Left ventricle myocardium superior (tissue), 1 donor: Measurements from ENCODE around the gene LMO2. TPM values are rescaled to one million over a fixed set of nuclear protein-coding genes. Genes with fewer than 3 reads are reported as not detected.
A peak's percentile ranks its signal among the peaks of the same experiment; 100 is the strongest.
"Not testable (repeated sequence)": the region's sequence is repeated elsewhere in the genome, so short reads cannot be mapped to it uniquely, and the experiment has no call there.

Source experiments
- ATAC-seq: fragments of 200-7000 bp; cut with Tn5 transposase; one replicate; pipeline ENCODE4 v1.9.1; 2020; ENCODE audit warnings: mild to moderate bottlenecking, moderate library complexity
- DNase-seq: peaks from one replicate; pipeline ENCODE4 v3.0.0-alpha.2; 2020
- intact Hi-C: fragments of 100-400 bp; cut with micrococcal nuclease; formaldehyde crosslinking; loops from one replicate; pipeline ENCODE4 v1.11.0; 2022
- total RNA-seq: library from RNA; stranded (reverse); fragmentation: NEBNext Ultra II Directional; extraction: Animal tissue kit (Norgen Biotek cat#: 25700); gene quantifications from one replicate; pipeline ENCODE4 v1.2.1, GENCODE V29; 2021
- donor health status: DM: no; HTN: yes; CAD: no; lungs with severe emphysema.

Gene LMO2
- total RNA-seq, 1 donor from 2014 or later = 10.9 TPM

DNA sequence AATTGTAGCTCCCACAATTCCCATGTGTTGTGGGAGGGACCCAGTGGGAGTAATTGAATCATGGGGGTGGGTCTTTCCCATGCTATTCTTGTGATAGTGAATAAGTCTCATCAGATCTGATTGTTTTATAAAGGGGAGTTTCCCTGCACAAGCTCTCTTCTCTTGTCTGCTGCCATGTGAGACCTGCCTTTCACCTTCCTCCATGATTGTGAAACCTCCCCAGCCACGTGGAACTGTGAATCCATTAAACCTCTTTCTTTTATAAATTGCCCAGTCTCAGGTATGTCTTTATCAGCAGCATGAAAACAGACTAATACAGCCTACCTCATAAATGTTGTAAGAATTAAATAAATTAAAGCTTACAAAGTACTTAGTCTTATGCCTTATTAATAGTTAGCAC is 25.5 kb upstream of the LMO2 start:
- DNase-seq, ATAC-seq, intact Hi-C loops: not testable (repeated sequence)

DNA sequence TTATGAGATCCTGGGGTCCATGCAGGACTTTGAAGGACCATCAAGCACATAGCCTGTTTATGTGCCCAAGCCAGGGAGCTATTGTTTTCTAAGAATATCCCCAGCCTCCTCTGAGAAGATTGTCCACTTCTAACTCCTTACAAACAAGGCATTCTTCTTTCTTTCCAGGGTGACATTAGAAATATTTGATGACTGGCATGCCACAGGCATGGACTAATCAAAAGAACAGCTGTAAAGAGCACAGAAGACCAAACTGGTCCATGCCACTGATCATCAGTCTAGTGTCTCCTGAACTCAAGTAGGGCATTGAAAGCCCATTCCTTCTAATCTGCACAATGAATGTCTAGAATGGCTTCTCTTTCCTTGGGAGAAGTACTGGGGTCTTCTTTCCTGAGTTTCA is 24.9 kb upstream of the LMO2 start:
- DNase-seq (no peak), ATAC-seq (no peak)
- intact Hi-C loops = no loop called here

- ATAC-seq = no peak
- intact Hi-C loops = no loop called here
- no peak for DNase-seq
Observed at GRCh38 chr11:33915526-33915925, 23.6 kb upstream of the LMO2 start.

GRCh38 chr11:33913991-33914390 is 22.1 kb upstream of the LMO2 start:
- ATAC-seq (no peak), DNase-seq (no peak)
- intact Hi-C loops = no loop called here

GRCh38 chr11:33912405-33913361 is 20.8 kb upstream of the LMO2 start:
- intact Hi-C loops = no loop called here
- ATAC-seq = peak; percentile 62
- peak; percentile 45 for DNase-seq

DNA sequence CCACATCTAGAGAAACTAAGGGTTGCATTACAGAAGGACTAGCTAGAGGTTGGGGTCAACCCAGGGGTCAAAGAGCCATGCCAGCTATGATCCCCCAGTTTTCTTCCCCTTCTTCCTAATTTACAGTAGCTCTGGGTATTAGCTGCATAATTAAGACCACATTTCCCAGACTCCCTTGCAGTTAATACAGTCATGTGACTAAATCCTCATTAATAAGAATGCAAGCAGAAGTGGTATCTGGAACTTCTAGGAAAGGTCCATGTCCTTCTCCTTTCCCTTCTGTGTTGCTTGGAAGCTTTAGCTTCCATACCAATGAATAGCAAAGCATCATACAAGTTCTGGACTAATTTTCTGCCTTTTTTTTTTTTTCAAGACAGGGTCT is 19.1 kb upstream of the LMO2 start:
- DNase-seq (no peak), ATAC-seq (no peak)
- intact Hi-C loops = no loop called here

DNA sequence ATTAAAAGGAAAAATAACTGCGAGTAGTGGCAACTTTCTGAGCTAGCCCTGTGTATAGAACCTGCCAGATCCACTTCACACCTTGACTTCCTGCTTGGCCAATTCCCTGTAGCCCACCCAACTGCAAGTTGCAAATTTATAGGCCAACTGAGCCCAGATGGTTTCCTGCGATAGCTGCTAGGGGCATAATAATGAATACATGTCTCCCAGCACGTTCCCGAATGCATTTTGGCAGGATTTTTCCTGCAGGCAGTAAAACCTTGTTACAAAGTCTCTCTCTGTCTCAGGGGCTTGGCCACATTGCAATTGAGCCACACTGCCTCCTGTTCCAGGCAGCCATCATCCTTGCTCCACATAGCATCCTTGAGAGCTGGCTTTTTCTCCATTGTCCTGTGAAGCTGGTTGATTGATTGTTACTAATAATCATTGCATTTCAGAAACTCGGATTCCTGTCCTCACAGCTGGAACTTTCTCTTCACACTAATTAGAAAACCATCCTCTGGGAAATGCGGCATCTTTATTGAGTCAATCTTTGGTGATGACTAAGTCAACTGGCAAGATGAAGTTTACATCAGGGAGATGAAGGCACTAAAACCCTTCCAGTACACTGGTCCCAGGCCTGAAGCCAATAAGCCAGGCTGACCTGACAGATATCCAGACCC is 18.6 kb upstream of the LMO2 start:
- no peak for ATAC-seq
- intact Hi-C loops = no loop called here
- DNase-seq = no peak

DNA sequence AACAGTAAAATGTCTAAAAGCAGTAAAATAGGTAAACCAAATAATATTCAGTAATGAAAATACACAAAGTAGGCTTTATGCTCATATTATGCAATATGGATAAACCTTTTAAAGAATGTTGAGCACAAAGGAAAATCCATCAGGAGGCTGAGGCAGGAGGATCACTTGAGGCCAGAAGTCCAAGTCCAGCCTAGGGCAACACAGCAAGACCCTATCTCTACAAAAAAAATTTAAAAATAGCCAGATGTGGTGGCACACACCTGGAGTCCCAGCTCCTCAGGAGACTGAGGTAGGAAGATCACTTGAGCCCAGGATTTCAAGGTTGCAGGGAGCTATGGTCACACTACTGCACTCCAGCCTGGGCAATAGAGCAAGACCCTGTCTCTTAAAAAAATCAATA is 17.7 kb upstream of the LMO2 start:
- no peak for ATAC-seq
- intact Hi-C loops = no loop called here

GRCh38 chr11:33909150-33909549 is 17.3 kb upstream of the LMO2 start:
- ATAC-seq = no peak
- no peak for DNase-seq
- intact Hi-C loops = no loop called here

More for the DNA sequence above, 17.7 kb upstream of the LMO2 start:
- no peak for DNase-seq

DNA sequence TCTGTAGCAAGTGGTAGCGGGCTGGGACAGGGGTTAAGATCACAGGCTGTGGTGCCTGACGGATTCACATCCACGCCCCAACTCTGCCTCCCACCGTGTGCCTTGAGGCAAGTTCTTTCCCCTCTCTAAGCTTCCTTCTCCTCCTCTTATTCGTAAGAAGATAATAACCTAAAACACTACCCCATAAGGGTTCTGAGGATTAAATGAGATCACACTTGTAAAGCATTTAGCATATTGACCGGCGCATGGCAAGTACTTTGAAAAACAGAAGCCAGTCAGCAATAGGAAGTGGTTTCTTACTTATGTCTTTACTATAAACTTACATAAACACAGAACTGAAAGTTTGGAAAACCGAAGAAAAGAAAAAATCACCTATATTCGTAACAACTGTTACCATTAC is 15.5 kb upstream of the LMO2 start:
- intact Hi-C loops = no loop called here
- DNase-seq (no peak), ATAC-seq (no peak)

DNA sequence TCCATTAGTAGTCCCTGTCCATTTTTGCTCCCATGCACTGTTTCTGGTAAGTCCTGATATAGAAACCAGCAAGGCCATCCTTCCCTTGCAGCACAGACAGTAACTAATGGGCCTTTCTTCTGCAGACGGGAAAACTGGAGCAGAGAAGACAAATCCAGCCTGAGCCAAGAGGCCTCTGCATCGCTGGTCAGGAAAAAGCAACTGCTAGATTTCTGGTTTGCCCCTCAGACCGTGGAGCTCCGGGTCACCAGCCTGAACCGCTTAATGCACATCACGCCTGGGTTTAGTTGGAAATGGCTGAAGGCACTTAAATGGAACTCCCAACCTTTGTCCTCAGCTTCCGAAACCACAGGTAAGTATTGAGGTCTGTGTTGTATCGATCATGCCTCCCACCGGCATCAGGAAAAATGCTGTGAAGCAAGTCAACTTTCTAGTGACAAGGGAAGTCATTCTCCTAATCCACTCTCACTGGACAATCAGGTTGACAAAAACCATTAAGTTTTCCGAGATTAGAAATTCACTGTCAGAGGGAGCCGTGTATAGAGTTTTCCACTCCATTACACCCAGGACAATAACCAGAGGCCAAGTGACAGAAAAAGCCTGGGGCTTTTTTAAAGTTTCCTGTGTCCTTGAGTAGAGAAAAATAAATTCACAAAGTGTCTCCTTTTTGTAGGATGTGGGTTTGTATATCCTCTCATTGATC is 14.8 kb upstream of the LMO2 start:
- ATAC-seq (no peak), DNase-seq (no peak)
- intact Hi-C loops = no loop called here

DNA sequence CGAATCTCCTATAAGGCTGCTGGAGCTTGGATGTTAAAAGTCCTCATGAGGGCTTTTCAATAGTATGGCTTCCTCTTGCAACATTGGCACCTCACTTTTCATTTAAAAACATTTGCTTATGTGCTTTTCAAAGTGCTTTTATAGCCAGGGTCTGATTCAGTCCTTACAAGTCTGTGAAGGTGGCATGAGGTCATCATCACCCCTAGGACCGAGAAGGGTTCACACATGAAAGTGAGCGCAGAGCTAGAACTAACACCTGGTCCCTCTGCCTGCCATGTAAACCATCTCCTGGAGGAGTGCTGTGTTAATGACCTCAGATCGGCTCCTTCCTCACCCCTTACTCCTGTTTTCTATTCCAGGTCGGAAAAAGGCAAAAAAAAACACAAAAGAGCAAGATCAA is 12.2 kb upstream of the LMO2 start:
- intact Hi-C loops = no loop called here
- DNase-seq (no peak), ATAC-seq (no peak)

GRCh38 chr11:33900159-33900840 is 8.4 kb upstream of the LMO2 start:
- DNase-seq (no peak), ATAC-seq (no peak)
- intact Hi-C loops = no loop called here

DNA sequence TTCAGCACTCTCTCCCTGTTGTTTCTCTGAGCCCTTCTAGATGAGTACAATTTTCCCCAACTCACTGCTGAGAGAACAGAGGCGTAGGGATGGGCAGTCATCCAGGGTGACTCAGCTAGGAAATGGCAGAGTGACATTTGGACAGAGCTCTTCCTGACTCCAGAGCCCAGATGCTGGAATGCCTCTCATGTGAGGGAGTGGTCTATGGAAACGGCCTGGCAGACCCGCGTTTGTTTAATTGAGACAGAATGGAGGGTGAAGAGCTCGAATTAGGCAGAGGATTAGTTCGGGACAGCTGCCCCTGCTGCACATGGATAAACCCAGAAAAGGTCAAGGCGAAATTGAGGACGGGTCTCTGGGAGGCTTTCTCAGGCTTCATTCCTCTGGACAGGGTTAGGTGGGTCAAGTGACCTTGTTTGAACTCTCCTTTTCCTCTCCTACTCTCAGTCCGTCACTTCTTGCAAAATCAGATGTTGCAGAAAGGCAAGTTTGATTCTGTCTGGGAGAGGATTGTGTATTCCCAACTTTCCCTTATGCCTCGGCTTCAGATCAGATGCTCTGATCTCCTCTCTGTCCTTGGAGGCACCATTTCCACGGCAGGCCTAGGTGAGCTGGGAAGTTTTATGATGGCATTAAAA is 7.6 kb upstream of the LMO2 start:
- intact Hi-C loops = no loop called here

DNA sequence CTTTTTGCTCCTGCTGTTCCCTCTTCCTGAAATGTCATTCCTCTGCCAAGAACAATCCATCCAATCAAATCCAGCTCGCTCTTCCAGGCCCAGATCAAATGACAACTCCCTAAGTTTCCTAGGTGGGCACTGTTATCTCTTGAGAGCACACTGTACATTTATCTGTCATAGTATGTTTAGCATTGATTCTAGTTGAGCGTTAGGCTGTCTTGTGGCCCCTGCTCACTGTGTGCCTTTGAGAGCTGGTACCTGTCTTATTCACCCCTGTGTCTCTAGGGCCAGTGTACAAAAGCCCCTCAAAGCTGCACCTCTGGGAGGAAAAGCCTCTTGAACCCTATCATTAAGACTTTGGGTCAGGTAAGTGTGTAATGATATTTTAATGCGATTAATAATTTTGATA is 7.1 kb upstream of the LMO2 start:
- intact Hi-C loops = no loop called here
- no peak for ATAC-seq
- no peak for DNase-seq

More for the DNA sequence above, 7.6 kb upstream of the LMO2 start:
- DNase-seq (peak; percentile 79), ATAC-seq (peak; percentile 98)

- DNase-seq = no peak
- intact Hi-C loops = no loop called here
- ATAC-seq = no peak
Observed at GRCh38 chr11:33897761-33898375, 6.0 kb upstream of the LMO2 start.

- intact Hi-C loops = no loop called here
- DNase-seq = no peak
- no peak for ATAC-seq
Observed at GRCh38 chr11:33896911-33897310, 5.0 kb upstream of the LMO2 start.

DNA sequence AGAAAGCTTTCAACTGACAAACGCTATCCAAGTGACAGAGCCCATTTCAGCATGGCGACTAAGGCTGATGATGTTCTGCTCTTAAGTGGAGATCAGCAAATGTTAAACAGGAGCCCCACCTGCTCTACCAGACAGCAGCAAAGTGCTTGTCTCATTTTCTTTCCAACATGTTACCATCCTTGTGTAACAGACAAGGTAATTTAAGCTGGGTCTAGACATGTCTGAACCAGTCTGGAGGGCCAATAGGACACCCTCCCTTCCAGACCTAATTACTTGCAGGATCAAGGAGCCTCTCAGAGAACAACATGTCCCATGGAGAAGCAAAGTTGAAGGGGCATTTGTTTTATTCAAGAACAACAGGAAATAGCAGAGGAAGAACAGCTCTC is 3.9 kb upstream of the LMO2 start:
- intact Hi-C loops = no loop called here
- DNase-seq (no peak), ATAC-seq (no peak)

- intact Hi-C loops = no loop called here
- no peak for DNase-seq
- ATAC-seq = no peak
Observed at GRCh38 chr11:33894398-33894746, 2.5 kb upstream of the LMO2 start.
